GM18861 (cell line): ENCODE measurements around the gene ZNF716.
"Not testable (repeated sequence)": the region's sequence is repeated elsewhere in the genome, so short reads cannot be mapped to it uniquely, and the experiment has no call there.

ENCODE experiments used
- ATAC-seq: cut with Tn5 transposase; IDR thresholded peaks from one replicate; pipeline ENCODE4 v1.9.1; 2021; ENCODE audit not compliant: unreplicated experiment

ZNF716 gene

DNA sequence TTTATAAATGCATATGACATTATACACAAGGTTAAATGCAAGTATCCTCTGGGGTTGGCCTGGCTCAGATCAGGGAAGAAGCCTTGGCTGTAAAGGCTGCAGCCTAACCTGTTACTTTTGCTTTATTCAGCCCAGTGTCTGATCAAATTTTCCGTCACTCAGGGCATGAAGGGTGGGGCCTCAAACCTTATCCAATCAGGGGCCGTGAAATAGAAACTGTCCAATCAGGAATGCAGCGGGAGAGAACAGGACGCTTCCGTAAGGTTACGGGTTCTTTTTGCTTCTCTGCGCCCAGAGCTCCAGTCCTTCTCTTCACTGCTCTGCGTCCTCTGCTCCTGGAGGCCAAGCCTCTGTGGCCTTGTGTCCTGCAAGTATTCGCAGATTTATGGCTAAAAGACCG is at the start of gene ZNF716:
TSS of gene ZNF716 (plus strand) at position 274 of the 400 bp plus-strand sequence. CDS start at position 386, 112 bp downstream.
- no peak for ATAC-seq

DNA sequence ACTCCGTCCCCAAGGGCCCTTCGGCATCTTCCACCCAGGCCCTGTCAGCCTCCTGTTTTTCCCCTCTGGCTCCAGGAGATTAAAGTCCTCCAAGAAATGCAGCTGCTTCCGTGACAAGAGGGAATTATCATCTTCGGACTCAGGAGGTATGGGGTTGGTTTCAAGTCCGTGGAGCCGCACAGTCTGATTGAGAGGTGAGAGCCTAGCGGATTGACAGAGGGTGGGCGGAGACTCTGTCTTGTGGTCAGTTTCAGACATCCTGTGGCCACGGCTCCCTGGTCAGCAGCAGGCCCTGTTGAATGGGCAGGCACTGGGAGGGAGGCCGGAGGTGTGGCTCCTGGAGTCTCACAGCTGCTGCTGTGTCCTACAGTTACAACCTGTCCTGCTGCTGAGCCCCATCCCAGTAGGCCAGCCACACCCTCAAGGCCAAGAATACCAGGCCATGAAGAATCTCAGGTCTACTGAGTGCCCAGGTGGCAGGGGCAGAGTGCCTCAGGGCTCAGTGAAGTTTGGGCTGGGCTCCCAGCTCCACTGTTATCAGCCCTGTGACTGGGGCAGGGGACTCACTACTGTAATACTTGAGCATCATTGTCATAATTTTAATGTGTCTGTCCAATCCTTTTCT is 49.3 kb upstream of the ZNF716 start:
- no peak for ATAC-seq

GRCh38 chr7:57403051-57403450 is 46.9 kb upstream of the ZNF716 start:
- ATAC-seq: not testable (repeated sequence)

DNA sequence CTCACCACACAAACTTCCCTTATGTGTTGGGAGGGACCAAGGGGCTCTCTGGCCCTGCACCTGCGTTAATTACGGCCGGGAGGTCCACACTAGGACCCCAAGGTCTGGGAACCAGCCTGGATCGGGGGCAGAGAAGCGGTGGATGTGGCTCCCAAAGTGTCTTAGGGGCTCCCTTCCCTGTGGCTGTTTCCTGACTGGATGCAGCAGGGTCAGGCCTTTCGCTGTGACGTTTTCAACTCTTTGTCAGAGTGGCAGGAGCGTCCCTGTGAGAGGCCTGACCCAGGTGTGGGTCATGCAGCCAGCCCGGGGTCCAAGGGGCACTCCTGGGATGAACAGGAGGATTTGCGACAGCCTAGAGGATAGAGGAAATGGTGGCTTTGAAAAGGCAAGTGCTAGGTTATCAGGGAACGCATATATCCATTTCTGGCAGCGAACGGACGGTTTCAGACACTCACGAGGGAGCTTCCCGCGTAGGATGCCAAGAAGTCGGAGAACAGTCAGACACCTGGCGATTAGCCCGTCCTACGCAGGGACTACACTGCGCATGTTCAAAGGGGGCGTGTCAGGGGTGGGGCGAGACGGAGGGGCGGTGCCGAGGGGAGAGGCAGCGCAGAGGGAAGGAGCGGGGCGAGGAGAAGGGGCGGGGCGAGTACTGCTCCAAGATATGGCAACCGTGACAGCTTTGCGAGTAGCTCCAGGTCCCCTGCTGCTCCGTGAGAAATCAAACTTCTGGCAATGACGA is 46.2 kb upstream of the ZNF716 start:
- ATAC-seq: no peak

DNA sequence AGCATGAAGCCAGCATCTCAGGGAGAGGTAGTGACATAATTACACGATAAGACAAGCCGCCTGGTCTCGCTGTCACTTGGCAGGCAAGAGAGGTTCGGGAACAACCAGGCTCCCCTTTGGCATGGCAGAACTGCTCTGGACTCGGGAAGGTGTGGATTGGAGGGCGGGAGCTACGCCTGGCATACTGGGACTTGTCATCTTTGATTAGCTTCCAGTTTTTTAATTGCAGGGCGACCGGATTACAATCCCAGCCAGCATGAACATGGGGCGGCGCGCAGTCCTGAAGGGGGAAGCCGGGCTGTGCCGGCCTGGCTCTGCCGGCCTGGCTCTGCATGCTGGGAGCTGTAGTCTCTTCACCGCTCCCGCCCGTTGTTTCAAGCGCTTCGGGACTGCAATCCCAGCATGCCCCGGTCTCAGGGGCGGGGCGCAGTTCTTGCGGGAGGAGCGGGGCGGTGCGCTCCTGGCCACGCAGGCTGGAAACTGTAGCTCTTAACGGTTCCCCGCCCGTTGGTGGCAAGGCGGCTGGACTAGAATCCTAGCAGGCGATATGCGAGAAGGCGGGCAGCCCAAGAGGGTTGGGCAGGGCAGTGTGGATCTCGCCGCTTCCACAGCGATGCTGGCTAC is 45.5 kb upstream of the ZNF716 start:
- ATAC-seq: no peak

DNA sequence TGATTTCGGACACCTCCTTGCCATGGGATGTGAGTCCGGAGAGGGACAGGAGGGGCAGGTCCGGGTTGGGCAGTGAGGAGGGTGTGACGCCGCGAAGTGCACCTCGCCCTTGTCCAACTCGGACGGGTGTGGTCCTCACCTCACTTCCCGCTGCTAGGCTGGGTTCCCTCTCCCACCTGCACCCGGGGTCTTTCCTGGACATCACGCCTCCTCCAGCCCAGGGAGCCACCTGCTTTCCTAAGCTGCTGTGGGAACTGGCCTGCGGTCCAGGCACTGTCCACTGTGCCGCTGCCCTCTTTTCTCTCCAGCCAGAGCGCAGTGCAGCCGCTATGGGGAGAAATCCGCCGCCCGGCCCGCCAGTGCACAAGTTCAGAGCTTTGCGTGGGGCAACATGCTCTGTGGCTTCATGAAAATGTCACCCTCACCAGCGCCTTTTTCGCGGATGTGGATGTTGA is 45.0 kb upstream of the ZNF716 start:
- no peak for ATAC-seq

GRCh38 chr7:57407125-57407524 is 42.9 kb upstream of the ZNF716 start:
- ATAC-seq: no peak

DNA sequence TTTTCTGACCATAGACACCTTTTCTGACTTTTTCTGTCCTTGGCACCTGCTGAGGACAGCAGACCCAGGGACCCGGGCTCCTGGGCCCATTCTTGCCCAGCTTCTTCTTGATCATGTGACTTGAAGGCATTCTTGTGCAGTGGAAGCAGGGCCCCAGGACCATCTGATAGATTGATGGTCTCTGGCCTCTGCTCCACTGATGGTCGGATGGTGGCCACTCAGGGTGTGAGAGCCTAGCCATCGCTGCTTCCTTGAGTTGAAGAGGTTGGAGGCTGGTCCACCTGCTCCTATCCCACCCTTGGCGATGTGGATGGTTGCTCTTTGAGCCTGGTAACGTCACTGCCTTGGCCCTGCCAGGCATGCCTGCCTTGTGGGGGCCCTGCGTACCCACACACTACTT is 37.8 kb upstream of the ZNF716 start:
- no peak for ATAC-seq

GRCh38 chr7:57412618-57413017 is 37.4 kb upstream of the ZNF716 start:
- no peak for ATAC-seq

DNA sequence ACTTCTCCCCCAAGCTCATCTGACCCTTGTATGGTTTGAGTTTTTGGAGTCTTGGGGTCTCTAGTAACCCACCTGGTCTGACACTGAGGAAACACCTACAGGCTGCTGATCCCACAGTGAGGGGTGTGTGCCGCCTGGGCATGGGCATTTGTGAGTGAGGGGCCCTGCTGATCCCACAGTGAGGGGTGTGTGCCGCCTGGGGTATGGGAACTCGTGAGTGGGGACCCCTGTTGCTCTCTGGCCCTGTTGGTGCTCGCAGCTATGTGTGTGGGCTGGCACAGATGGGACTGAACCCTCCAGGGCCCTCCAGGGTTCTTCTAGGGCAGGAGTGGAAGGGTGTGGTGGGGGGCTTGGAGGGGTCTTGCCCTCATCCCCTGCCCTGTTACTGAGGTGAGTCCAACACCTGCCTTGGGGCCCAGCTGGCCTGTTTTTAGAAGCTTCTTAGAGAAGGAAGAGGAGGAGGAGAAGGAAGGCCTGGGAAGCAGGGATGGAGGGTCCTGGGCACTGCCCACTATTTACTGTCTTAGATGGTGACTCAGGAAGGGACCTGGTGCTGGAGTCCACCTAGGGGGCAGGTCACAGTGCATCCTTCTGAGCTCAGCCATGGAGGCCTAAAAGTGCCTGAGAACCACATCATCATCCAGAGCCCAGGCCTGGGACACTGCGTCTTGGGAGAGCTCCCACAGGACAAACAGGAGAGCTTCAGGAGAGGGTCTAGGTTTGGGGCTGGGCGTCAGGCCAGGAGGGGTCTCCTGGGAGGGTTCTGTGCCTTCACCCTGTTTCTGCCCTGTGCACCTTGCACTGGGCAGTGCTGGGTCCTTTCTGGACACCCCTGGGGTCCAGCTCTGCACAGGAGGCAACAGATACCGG is 36.2 kb upstream of the ZNF716 start:
- ATAC-seq: no peak

DNA sequence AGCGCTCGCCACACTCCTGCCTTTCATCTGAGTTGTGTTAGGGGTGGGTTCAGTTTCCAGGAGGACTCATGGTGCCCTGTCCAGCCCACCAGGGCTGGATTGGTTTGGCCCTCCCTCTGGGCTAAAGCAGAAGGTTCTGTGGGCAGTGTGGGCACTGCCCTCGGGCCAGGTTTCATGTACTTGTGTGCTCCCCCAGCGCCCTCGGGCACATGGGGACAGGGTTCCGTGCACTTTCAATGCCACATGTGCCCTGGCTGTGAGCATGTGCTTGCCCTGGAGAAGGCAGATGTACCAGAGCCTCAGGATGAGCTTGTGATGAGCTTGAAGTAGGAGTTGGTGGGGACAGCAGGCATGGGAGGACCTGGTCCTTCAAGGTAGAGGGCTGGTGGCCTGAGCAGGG is 35.6 kb upstream of the ZNF716 start:
- no peak for ATAC-seq

GRCh38 chr7:57414852-57415251 is 35.1 kb upstream of the ZNF716 start:
- no peak for ATAC-seq

GRCh38 chr7:57415326-57415725 is 34.7 kb upstream of the ZNF716 start:
- no peak for ATAC-seq

GRCh38 chr7:57415730-57416129 is 34.2 kb upstream of the ZNF716 start:
- ATAC-seq: no peak

GRCh38 chr7:57416601-57417358 is 33.2 kb upstream of the ZNF716 start:
- no peak for ATAC-seq

- no peak for ATAC-seq
Measured at GRCh38 chr7:57417736-57418135, 32.2 kb upstream of the ZNF716 start.

GRCh38 chr7:57423768-57424167 is 26.2 kb upstream of the ZNF716 start:
- no peak for ATAC-seq

- no peak for ATAC-seq
Measured at GRCh38 chr7:57424515-57425238, 25.3 kb upstream of the ZNF716 start.

DNA sequence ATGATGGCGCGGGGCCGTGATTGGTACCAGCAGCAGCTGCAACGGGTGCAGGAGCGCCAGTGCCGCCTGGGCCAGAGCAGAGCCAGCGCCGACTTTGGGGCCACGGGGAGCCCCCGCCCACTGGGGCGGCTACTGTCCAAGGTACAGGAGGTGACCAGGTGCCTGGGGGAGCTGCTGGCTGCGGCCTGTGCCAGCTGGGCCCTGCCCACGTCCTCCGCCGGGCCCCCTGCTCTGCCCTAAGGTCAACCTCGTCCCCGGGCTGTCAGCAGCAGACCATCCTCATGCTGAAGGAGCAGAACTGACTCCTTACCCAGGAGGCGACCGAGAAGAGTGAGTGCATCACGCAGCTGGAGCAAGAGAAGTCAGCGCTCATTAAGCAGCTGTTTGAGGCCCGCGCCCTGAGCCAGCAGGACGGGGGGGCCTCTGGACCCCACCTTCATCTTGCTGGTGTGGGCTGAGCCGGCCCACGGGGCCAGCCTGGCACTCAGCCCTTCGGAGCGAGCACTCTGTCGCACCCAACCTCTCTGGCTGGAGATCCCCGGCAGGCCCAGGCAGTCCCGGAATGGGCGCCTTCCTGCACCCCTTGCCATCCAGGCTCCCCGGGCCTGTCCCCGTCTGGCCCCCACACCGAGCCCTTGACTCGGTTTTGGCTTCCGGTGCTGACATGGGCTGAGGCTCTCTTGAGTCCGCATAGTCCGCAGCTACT is 24.6 kb upstream of the ZNF716 start:
- ATAC-seq: no peak
